Measurements from ENCODE around the gene ABI3BP. TPM values are rescaled to one million over a fixed set of nuclear protein-coding genes. Genes with fewer than 3 reads are reported as not detected.

ABI3BP gene
- total RNA-seq, 1 experiment from 2014 or later, result 0.74 TPM

DNA sequence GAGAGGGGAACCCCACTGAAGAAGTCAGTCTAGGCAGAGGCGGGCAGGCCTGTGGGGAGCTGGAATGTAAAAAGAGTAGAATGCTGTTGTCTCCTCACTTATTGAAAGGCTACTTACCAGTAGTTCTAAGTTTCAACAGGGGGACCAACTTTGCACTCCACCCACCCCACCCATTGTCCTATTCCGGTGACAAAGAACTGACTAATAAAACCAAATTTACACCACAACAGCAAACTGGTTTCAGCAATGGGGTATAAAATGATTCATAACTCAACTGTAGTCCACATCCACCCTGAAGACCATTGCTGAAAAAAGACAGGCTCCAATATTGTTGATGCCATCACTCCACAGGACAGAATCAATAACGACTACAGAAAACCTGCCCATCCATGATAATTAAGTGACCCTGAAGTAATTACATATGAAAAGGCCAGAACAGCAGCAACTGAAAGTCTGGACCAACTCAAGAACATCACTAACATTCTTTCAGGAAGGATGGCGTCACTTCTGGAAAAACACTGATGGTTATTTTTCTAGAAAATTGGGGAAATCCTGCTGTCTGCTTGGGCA lies 80.2 kb downstream of the ABI3BP start (continued):
- TF ChIP-seq, protein P1, sequence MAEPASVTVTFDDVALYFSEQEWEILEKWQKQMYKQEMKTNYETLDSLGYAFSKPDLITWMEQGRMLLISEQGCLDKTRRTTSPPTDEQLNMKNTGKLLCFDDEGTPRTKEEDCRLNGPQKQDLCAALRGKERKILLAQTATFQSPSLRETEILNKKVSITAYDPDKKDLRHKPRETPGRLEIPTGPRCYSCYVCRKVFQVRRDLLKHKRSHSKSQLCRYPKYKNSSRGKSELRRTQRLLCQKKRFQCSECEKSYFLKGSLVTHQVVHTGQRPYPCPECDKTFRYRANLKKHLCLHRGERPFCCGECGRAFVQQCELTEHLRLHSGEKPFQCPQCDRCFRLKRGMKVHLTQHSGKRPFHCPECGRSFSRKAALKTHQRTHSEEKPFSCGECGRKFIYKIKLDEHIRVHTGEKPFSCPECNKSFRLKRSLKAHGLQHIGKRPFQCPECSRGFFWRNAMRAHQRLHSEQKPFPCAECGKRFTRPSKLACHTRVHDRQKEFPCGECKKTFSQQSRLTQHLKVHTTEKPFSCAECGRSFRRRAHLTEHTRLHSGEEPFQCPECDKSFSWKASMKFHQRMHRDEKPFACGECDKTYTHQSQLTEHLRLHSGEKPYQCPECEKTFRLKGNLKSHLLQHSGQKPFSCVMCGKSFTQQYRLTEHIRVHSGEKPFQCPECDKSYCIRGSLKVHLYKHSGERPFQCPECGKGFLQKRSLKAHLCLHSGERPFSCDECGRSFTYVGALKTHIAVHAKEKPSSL (CRISPR knock-in tag; conservative IDR thresholded peaks at IDR 0.05), result no peak
- TF ChIP-seq, protein P2, sequence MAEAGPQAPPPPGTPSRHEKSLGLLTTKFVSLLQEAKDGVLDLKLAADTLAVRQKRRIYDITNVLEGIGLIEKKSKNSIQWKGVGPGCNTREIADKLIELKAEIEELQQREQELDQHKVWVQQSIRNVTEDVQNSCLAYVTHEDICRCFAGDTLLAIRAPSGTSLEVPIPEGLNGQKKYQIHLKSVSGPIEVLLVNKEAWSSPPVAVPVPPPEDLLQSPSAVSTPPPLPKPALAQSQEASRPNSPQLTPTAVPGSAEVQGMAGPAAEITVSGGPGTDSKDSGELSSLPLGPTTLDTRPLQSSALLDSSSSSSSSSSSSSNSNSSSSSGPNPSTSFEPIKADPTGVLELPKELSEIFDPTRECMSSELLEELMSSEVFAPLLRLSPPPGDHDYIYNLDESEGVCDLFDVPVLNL (CRISPR knock-in tag; IDR thresholded peaks at IDR 0.05; ENCODE audit: borderline replicate concordance, low read depth), result no peak

DNA sequence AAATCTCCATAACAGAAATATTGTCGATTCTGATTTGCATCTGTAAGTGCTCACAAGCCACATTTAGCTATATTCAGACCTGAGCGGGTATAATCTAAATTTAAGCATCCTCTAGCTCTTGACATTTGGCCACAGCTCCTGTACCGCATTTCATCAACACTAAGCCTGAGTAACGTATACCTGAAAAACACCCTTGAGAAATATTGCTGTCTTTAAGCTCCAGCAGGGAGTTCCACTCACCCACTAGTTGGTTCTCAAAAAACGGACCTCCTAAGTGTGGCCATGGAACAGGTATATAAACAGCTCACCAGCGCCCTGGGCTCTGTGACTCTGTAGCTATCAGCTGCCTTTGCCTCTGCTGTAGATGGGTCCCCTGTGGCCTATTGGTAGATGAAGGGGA lies 80.7 kb downstream of the ABI3BP start:
- POLR2A ChIA-PET, result no interaction called here
- no peak for TF ChIP-seq ZNF121 (CRISPR knock-in tag; IDR thresholded peaks at IDR 0.05)
- TF ChIP-seq ZNF263 (CRISPR knock-in tag; IDR thresholded peaks at IDR 0.05; ENCODE audit: low read depth), result no peak
- no peak for TF ChIP-seq SP1 (CRISPR knock-in tag; conservative IDR thresholded peaks at IDR 0.05)
- TF ChIP-seq, protein P3, sequence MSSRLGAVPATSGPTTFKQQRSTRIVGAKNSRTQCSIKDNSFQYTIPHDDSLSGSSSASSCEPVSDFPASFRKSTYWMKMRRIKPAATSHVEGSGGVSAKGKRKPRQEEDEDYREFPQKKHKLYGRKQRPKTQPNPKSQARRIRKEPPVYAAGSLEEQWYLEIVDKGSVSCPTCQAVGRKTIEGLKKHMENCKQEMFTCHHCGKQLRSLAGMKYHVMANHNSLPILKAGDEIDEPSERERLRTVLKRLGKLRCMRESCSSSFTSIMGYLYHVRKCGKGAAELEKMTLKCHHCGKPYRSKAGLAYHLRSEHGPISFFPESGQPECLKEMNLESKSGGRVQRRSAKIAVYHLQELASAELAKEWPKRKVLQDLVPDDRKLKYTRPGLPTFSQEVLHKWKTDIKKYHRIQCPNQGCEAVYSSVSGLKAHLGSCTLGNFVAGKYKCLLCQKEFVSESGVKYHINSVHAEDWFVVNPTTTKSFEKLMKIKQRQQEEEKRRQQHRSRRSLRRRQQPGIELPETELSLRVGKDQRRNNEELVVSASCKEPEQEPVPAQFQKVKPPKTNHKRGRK (CRISPR knock-in tag; IDR thresholded peaks at IDR 0.05; ENCODE audit: borderline replicate concordance), result no peak
- TF ChIP-seq GABPB1 (CRISPR knock-in tag; IDR thresholded peaks at IDR 0.05), result no peak
- TF ChIP-seq, protein P4, sequence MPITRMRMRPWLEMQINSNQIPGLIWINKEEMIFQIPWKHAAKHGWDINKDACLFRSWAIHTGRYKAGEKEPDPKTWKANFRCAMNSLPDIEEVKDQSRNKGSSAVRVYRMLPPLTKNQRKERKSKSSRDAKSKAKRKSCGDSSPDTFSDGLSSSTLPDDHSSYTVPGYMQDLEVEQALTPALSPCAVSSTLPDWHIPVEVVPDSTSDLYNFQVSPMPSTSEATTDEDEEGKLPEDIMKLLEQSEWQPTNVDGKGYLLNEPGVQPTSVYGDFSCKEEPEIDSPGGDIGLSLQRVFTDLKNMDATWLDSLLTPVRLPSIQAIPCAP (CRISPR knock-in tag; IDR thresholded peaks at IDR 0.05), result no peak
- TF ChIP-seq, protein P5, sequence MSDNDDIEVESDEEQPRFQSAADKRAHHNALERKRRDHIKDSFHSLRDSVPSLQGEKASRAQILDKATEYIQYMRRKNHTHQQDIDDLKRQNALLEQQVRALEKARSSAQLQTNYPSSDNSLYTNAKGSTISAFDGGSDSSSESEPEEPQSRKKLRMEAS (CRISPR knock-in tag; IDR thresholded peaks at IDR 0.05), result no peak
- TF ChIP-seq, protein P6, sequence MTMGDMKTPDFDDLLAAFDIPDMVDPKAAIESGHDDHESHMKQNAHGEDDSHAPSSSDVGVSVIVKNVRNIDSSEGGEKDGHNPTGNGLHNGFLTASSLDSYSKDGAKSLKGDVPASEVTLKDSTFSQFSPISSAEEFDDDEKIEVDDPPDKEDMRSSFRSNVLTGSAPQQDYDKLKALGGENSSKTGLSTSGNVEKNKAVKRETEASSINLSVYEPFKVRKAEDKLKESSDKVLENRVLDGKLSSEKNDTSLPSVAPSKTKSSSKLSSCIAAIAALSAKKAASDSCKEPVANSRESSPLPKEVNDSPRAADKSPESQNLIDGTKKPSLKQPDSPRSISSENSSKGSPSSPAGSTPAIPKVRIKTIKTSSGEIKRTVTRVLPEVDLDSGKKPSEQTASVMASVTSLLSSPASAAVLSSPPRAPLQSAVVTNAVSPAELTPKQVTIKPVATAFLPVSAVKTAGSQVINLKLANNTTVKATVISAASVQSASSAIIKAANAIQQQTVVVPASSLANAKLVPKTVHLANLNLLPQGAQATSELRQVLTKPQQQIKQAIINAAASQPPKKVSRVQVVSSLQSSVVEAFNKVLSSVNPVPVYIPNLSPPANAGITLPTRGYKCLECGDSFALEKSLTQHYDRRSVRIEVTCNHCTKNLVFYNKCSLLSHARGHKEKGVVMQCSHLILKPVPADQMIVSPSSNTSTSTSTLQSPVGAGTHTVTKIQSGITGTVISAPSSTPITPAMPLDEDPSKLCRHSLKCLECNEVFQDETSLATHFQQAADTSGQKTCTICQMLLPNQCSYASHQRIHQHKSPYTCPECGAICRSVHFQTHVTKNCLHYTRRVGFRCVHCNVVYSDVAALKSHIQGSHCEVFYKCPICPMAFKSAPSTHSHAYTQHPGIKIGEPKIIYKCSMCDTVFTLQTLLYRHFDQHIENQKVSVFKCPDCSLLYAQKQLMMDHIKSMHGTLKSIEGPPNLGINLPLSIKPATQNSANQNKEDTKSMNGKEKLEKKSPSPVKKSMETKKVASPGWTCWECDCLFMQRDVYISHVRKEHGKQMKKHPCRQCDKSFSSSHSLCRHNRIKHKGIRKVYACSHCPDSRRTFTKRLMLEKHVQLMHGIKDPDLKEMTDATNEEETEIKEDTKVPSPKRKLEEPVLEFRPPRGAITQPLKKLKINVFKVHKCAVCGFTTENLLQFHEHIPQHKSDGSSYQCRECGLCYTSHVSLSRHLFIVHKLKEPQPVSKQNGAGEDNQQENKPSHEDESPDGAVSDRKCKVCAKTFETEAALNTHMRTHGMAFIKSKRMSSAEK (CRISPR knock-in tag; IDR thresholded peaks at IDR 0.05; ENCODE audit: borderline replicate concordance), result no peak
- TF ChIP-seq HMGA2 (CRISPR knock-in tag; IDR thresholded peaks at IDR 0.05), result no peak
- TF ChIP-seq CREM (CRISPR knock-in tag; IDR thresholded peaks at IDR 0.05), result no peak
- no peak for TF ChIP-seq NR2C2 (CRISPR knock-in tag; IDR thresholded peaks at IDR 0.05)
- no peak for TF ChIP-seq ZNF423 (CRISPR knock-in tag; IDR thresholded peaks at IDR 0.05)
- ATAC-seq (peak; percentile 66), DNase-seq (ENCODE audit: low spot score) (no peak)
- CTCF ChIA-PET, result no interaction called here
- H3K36me3 Mint-ChIP-seq, result 0 out of 2 replicates have a peak, but pooled peaks cover 4% of the 10 kb centered on the region
- H3K9me3 Mint-ChIP-seq, result peaks cover 12% of the 10 kb centered on the region
- H3K4me3 Mint-ChIP-seq, result no peak overlapping the region
- no peak overlapping the region for H3K27ac Mint-ChIP-seq
- H3K27me3 Mint-ChIP-seq (ENCODE audit: low read depth), result no peaks in the 10 kb centered on the region
- peaks cover 16% of the 10 kb centered on the region for H3K4me1 Mint-ChIP-seq
